Measurements from ENCODE around the gene RPL5. TPM values are rescaled to one million over a fixed set of nuclear protein-coding genes. Genes with fewer than 3 reads are reported as not detected.
A peak's percentile ranks its signal among the peaks of the same experiment; 100 is the strongest.

RPL5 gene
- total RNA-seq, 2 experiments from 2014 or later = 721 to 748 TPM

DNA sequence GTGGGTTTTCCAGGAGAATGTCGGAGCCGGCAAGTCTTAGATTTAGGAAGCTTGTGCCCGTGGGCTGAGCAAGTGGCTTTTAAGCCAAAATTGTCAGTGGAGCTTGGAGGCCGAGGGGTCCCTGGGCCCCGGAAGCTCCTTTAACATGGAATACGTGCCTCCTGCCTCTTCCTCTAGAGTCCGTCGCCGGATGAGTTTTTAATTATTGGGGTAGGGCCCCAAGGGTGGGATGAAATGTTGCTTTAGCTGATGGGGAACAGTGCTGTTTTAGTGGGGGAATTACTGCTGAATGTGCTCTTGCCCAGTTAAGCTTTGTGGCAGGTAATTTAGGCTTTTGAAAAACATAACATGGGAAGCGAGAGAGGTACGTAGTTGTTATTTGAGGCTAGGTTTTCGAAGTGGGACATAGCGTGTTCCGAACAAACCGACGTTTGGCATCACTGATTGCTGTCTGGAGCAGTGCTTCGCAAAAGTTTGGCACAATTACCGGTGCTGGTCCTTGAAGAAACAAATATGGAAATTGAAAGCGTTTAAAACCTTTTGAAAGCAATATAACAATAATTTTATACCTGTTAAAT is 786 bp downstream of the RPL5 start:
- Mint-ChIP-seq H3K36me3 (ENCODE audit: low read depth) (peaks cover 53% of the 10 kb centered on the region), H3K27ac (peak overlapping the region; percentile 97), H3K4me1 (peaks cover 51% of the 10 kb centered on the region), H3K9me3 (no peaks in the 10 kb centered on the region), H3K27me3 (no peaks in the 10 kb centered on the region), H3K4me3 (peak overlapping the region; percentile 99)
- ChIA-PET POLR2A (interaction anchor here (0.7 kb wide), 1 partner anchor 37 kb away, joined by 4 read pairs; no protein-coding TSS in a partner anchor), CTCF (interaction anchor here (0.7 to 2.5 kb wide), 22 partner anchors 8 to 542 kb away, joined by 3 to 15 read pairs (median 4); partner anchors contain the start of gene DIPK1A)
- DNase-seq = no peak

- no peak for DNase-seq
- H3K4me3 Mint-ChIP-seq = peak overlapping the region; percentile 99
- H3K27ac Mint-ChIP-seq = peak overlapping the region; percentile 97
- no peaks in the 10 kb centered on the region for H3K9me3 Mint-ChIP-seq
- H3K27me3 Mint-ChIP-seq = no peaks in the 10 kb centered on the region
- peaks cover 63% of the 10 kb centered on the region for H3K36me3 Mint-ChIP-seq (ENCODE audit: low read depth)
- POLR2A ChIA-PET = no interaction called here
- CTCF ChIA-PET = interaction anchor here (1.3 kb wide), 1 partner anchor 12 kb away, joined by 3 read pairs; no protein-coding TSS in a partner anchor
- peaks cover 61% of the 10 kb centered on the region for H3K4me1 Mint-ChIP-seq
Observed at GRCh38 chr1:92833840-92834239, 2.0 kb downstream of the RPL5 start.

DNA sequence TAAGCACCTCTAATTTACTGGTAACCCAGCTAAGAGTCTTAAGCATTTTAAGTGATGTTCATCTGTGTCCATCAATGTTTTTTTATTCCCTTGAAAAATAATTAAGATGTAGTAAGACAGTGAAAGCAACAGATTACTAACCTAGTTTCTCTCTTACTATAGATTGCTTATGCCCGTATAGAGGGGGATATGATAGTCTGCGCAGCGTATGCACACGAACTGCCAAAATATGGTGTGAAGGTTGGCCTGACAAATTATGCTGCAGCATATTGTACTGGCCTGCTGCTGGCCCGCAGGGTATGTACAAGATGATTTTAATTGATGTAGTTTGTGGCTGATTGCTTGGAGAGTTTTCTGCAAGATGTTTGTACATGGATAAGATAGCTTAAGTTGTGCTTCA is 2.8 kb downstream of the RPL5 start:
- Mint-ChIP-seq H3K4me3 (peak overlapping the region; percentile 99), H3K9me3 (no peaks in the 10 kb centered on the region), H3K36me3 (ENCODE audit: low read depth) (peaks cover 69% of the 10 kb centered on the region), H3K27me3 (no peaks in the 10 kb centered on the region), H3K4me1 (peaks cover 68% of the 10 kb centered on the region), H3K27ac (peak overlapping the region; percentile 27)
- CTCF ChIA-PET = interaction anchor here (0.6 to 1.3 kb wide), 2 partner anchors 12 to 41 kb away, joined by 3 read pairs; no protein-coding TSS in a partner anchor
- no peak for DNase-seq
- POLR2A ChIA-PET = no interaction called here

DNA sequence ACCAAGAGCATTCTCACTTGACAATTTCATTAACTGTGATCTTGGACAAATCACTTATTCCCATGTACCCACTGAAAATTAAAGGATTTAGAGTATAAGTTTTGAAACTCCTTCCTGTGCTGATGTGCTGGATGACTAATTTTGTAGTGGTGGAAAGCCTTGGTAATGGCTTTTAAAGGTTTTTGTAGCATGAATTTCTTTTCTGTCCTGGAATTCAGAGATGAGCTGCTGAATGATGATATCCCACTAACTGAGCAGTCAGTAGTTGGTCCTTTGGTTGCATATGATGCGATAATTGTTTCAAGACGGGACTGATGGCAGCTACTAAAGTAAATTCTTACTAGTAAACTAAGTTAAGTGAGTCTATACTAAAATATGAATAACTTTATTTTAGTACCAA is 5.2 kb downstream of the RPL5 start:
- Mint-ChIP-seq H3K4me1 (peaks cover 78% of the 10 kb centered on the region), H3K27me3 (no peaks in the 10 kb centered on the region), H3K9me3 (no peaks in the 10 kb centered on the region), H3K27ac (no peak overlapping the region), H3K4me3 (no peak overlapping the region), H3K36me3 (ENCODE audit: low read depth) (peaks cover 85% of the 10 kb centered on the region)
- DNase-seq = no peak
- ChIA-PET POLR2A (no interaction called here), CTCF (interaction anchor here (1.3 to 1.4 kb wide), 2 partner anchors 22 to 123 kb away, joined by 3 to 4 read pairs; no protein-coding TSS in a partner anchor)

DNA sequence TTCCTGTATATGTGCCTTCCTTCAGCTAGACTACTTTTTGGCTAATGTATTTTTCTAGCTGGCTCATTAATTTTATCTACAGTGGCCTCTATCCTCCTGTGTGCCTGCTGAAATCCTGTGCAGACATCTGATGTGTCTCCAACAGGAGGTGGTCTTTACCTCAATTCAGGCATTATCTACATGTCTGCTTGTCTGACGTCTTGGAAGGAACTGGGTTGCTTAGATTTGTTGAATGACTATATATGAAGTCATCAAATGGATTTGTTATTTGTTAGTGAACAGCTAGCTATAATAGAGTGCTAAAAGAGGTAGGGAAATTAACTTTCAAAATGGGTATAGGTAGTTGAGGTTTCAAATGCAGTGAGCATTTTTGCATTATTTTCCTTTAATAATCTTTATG is 6.7 kb downstream of the RPL5 start:
- Mint-ChIP-seq H3K9me3 (no peaks in the 10 kb centered on the region), H3K36me3 (ENCODE audit: low read depth) (peaks cover 80% of the 10 kb centered on the region), H3K4me1 (peaks cover 68% of the 10 kb centered on the region), H3K27ac (peak overlapping the region; percentile 5), H3K27me3 (no peaks in the 10 kb centered on the region), H3K4me3 (no peak overlapping the region)
- DNase-seq = no peak
- ChIA-PET CTCF (interaction anchor here (0.9 to 1.4 kb wide), 4 partner anchors 8 to 122 kb away, joined by 3 to 4 read pairs (median 3); no protein-coding TSS in a partner anchor), POLR2A (interaction anchor here (0.7 kb wide), 1 partner anchor 284 kb away, joined by 3 read pairs; no protein-coding TSS in a partner anchor)

DNA sequence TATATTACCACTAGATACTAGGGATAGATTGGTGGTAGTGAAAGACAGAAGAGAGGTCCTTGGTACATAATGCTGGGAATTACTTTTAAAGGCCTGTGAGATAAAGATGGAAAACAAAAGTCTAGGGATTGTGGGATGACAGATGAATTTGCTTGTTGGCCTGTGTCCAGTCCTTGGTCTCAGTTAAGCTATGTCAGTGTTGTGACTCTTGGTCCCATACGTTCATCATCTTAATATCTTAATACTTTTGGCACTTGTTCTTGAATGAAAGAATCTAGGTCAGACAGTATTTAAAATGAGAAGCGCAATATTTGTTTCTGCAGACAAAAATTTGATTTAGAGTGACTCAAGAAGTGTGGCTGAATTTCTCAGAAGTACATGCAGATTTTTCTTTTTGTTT is 7.6 kb downstream of the RPL5 start:
- ChIA-PET CTCF (interaction anchor here (0.6 to 2.9 kb wide), 5 partner anchors 7 to 239 kb away, joined by 3 to 14 read pairs (median 3); partner anchors contain the start of genes MTF2 and RPL5), POLR2A (no interaction called here)
- peaks cover 80% of the 10 kb centered on the region for H3K36me3 Mint-ChIP-seq (ENCODE audit: low read depth)
- no peak overlapping the region for H3K27ac Mint-ChIP-seq
- H3K4me3 Mint-ChIP-seq = no peak overlapping the region
- peaks cover 59% of the 10 kb centered on the region for H3K4me1 Mint-ChIP-seq
- H3K9me3 Mint-ChIP-seq = no peaks in the 10 kb centered on the region
- H3K27me3 Mint-ChIP-seq = no peaks in the 10 kb centered on the region
- no peak for DNase-seq

- no peak overlapping the region for H3K27ac Mint-ChIP-seq
- no peak overlapping the region for H3K4me3 Mint-ChIP-seq
- POLR2A ChIA-PET = interaction anchor here (0.6 kb wide), 1 partner anchor 9 kb away, joined by 3 read pairs; the partner anchor contains the start of gene RPL5
Observed at GRCh38 chr1:92840600-92840999, 8.8 kb downstream of the RPL5 start.

GRCh38 chr1:92842082-92843045 is 10.5 kb downstream of the RPL5 start:
- Mint-ChIP-seq H3K9me3 (no peaks in the 10 kb centered on the region), H3K4me1 (peaks cover 31% of the 10 kb centered on the region), H3K27me3 (no peaks in the 10 kb centered on the region), H3K36me3 (ENCODE audit: low read depth) (peaks cover 59% of the 10 kb centered on the region), H3K27ac (no peak overlapping the region), H3K4me3 (no peak overlapping the region)
- CTCF ChIA-PET = interaction anchor here (0.6 to 2.9 kb wide), 2 partner anchors 10 to 136 kb away, joined by 4 to 14 read pairs; partner anchors contain the start of gene RPL5
- POLR2A ChIA-PET = no interaction called here
- no peak for DNase-seq

More at GRCh38 chr1:92840600-92840999, 8.8 kb downstream of the RPL5 start:
- no peaks in the 10 kb centered on the region for H3K9me3 Mint-ChIP-seq
- DNase-seq = no peak
- CTCF ChIA-PET = interaction anchor here (0.7 to 2.9 kb wide), 2 partner anchors 9 to 154 kb away, joined by 4 to 14 read pairs; partner anchors contain the start of gene RPL5
- no peaks in the 10 kb centered on the region for H3K27me3 Mint-ChIP-seq
- H3K4me1 Mint-ChIP-seq = peaks cover 47% of the 10 kb centered on the region
- H3K36me3 Mint-ChIP-seq (ENCODE audit: low read depth) = peaks cover 68% of the 10 kb centered on the region

DNA sequence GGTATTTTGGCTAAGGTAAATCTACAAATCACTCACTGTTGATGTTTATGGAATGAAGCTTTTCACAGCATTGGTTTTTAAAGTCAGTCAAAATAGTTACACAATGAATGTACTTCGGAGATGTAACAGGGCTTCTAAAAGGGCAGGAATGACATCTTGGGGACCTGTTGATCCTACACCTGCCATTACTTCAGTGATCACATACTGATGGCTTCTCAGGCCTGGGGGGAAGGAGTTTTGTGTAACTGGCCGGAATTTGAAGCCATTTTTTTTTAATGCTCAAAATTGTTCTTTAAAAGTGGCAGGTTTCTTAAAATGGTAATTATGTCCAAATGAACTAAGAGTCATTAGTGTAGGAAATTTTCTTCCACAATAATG is 11.2 kb downstream of the RPL5 start:
- peaks cover 53% of the 10 kb centered on the region for H3K36me3 Mint-ChIP-seq (ENCODE audit: low read depth)
- H3K4me1 Mint-ChIP-seq = peaks cover 24% of the 10 kb centered on the region
- H3K9me3 Mint-ChIP-seq = no peaks in the 10 kb centered on the region
- DNase-seq = no peak
- ChIA-PET POLR2A (no interaction called here), CTCF (interaction anchor here (0.6 to 1.3 kb wide), 2 partner anchors 11 to 135 kb away, joined by 3 to 4 read pairs; no protein-coding TSS in a partner anchor)
- no peak overlapping the region for H3K4me3 Mint-ChIP-seq
- H3K27ac Mint-ChIP-seq = no peak overlapping the region
- H3K27me3 Mint-ChIP-seq = no peaks in the 10 kb centered on the region

- H3K27me3 Mint-ChIP-seq = no peaks in the 10 kb centered on the region
- peaks cover 47% of the 10 kb centered on the region for H3K36me3 Mint-ChIP-seq (ENCODE audit: low read depth)
- no peak for DNase-seq
- ChIA-PET POLR2A (no interaction called here), CTCF (interaction anchor here (1.3 kb wide), 1 partner anchor 11 kb away, joined by 3 read pairs; no protein-coding TSS in a partner anchor)
- peaks cover 19% of the 10 kb centered on the region for H3K4me1 Mint-ChIP-seq
- H3K27ac Mint-ChIP-seq = no peak overlapping the region
- no peaks in the 10 kb centered on the region for H3K9me3 Mint-ChIP-seq
- H3K4me3 Mint-ChIP-seq = no peak overlapping the region
Observed at GRCh38 chr1:92843429-92844352, 11.9 kb downstream of the RPL5 start.

GRCh38 chr1:92844439-92844838 is 12.6 kb downstream of the RPL5 start:
- no peaks in the 10 kb centered on the region for H3K27me3 Mint-ChIP-seq
- no peak overlapping the region for H3K4me3 Mint-ChIP-seq
- CTCF ChIA-PET = no interaction called here
- H3K9me3 Mint-ChIP-seq = no peaks in the 10 kb centered on the region
- H3K4me1 Mint-ChIP-seq = peaks cover 14% of the 10 kb centered on the region
- no peak overlapping the region for H3K27ac Mint-ChIP-seq
- POLR2A ChIA-PET = no interaction called here
- DNase-seq = no peak
- peaks cover 43% of the 10 kb centered on the region for H3K36me3 Mint-ChIP-seq (ENCODE audit: low read depth)

DNA sequence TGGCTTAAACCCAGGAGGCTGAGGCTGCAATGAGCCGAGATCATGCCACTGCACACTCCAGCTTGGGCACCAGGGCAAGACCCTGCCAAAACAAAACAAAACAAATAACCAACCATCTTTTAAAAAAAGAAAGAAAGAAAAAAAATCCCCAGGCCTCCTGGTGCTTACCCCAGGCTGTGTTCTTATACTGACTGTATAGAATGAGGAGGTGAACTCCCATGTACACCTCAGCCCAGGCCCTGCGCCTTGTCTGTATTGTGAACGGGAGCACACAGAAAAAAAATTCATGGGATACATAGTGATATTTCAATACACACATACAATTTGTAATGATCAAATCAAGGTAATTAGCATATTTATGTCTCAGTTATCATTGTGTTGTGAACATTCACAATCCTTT is 14.1 kb downstream of the RPL5 start:
- no peak for DNase-seq
- POLR2A ChIA-PET = no interaction called here
- Mint-ChIP-seq H3K4me3 (no peak overlapping the region), H3K9me3 (no peaks in the 10 kb centered on the region), H3K27me3 (no peaks in the 10 kb centered on the region), H3K4me1 (peaks cover 3% of the 10 kb centered on the region), H3K36me3 (ENCODE audit: low read depth) (peaks cover 37% of the 10 kb centered on the region), H3K27ac (peak overlapping the region; percentile 28)
- CTCF ChIA-PET = interaction anchor here (0.6 to 1.3 kb wide), 3 partner anchors 11 to 996 kb away, joined by 3 to 4 read pairs (median 3); no protein-coding TSS in a partner anchor
